ENCODE measurements around the gene FOXC2.

The FOXC2 gene

DNA sequence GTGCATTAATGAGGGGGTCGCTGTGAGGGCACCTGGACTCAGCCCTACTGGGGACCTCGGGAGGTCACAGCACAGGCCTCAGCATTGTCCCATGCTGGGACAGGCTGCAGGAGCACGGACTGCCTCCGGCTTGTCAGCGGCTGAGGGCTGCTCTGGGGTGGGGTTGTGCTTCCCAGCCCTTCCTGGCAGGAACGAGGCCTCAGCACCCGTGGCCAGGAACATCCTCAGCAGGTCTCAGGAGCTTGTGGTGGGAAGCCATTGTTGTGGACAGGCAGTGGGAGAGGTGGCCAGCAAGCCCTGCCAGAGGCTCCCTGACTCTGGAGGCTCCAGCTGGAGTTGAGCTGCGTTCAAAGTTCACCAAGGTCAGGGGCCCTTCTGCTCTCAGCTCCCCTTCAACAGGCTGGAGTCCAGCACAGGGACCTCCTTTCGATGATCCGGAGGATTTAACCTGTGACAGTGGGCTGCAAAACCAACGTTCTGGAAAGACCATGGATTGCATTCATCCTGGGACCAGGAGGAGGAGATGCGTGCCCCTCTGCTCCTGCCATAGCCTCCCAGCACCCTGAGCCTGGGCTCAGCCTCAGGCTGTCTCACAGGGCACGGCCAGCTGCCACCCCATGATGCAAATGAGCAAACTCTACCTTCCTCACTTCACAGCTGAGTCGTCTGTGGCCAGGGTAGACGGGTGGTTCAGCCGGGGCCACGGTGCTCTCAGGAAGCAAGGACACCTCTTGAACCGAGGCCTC is 44.3 kb downstream of the FOXC2 start:
- DNase-seq, result no peak

DNA sequence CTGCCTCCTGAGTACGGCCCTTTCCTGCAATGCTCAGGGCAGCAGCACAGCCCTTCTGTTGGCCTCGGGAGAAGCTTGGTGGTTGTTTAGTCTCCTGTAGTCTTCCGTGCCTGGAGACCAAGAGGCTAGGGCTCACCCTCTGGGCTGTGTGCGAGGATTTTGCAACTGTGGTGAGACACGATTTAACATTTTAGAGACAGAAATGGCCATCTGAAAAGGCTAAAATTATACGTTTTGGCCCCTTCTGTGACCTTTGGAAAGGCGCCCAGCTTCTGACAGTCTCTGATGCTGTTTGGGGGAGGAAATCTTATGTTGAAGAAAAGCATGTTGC is 44.9 kb downstream of the FOXC2 start:
- DNase-seq, result no peak

GRCh38 chr16:86611941-86612340 is 45.3 kb downstream of the FOXC2 start:
- DNase-seq, result no peak

DNA sequence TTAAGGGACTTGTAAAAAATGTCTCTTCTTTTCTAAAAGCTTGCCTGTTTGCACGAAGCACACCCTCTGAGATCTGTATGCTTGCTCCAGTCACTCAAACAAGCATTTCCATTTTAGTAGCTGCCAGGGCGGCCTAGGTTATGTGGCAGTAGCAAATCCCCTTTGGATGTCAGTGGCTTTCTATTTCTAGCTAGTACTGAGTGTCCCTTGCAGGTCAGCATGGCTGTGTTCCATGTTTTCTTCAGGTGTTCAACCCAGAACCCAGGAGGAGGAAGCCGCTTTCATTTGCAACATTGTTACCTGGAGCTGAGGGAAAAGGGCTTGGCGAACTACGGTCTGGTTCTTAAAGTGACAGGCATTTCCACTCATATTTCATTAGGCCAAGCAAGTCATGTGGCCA is 48.1 kb downstream of the FOXC2 start:
- DNase-seq, result no peak

GRCh38 chr16:86616906-86617305 is 50.3 kb downstream of the FOXC2 start:
- no peak for DNase-seq

- DNase-seq, result no peak
Measured at GRCh38 chr16:86618431-86619238, 52.0 kb downstream of the FOXC2 start.

Data from amygdala (tissue), 56 donors.